Neuronal stem cell (in vitro differentiated cells): Measurements from ENCODE around the gene AP1B1.

Source experiments
- DNase-seq: peaks from one replicate; pipeline ENCODE4 v3.0.0-alpha.2; 2013; ENCODE audit warnings: low spot score
- H2AFZ ChIP-seq: one replicate; pipeline ENCODE4 v1.6.1; 2013; ENCODE audit warnings: mild to moderate bottlenecking, low read length, inconsistent platforms
- H2AK5ac ChIP-seq: 2 replicates; pipeline ENCODE4 v1.6.1; 2013; ENCODE audit warnings: low read depth, mild to moderate bottlenecking, inconsistent platforms, low read length, moderate library complexity, mixed read lengths
- H2BK120ac ChIP-seq: 2 replicates; pipeline ENCODE4 v1.6.1; 2013; ENCODE audit warnings: low read depth, mild to moderate bottlenecking, inconsistent platforms, low read length, moderate library complexity, mixed read lengths
- H2BK12ac ChIP-seq: one replicate; pipeline ENCODE4 v1.6.1; 2013; ENCODE audit warnings: low read length, inconsistent platforms
- H2BK15ac ChIP-seq: 2 replicates; pipeline ENCODE4 v1.6.1; 2013; ENCODE audit warnings: mild to moderate bottlenecking, low read length, inconsistent platforms, mixed read lengths
- H2BK5ac ChIP-seq: one replicate; pipeline ENCODE4 v1.6.1; 2013; ENCODE audit warnings: inconsistent platforms, mild to moderate bottlenecking, low read length, moderate library complexity
- H3K14ac ChIP-seq: one replicate; pipeline ENCODE4 v1.6.1; 2013; ENCODE audit warnings: low read length, inconsistent platforms
- H3K18ac ChIP-seq: 2 replicates; pipeline ENCODE4 v1.6.1; 2013; ENCODE audit warnings: low read length, inconsistent platforms
- H3K23ac ChIP-seq: 2 replicates; pipeline ENCODE4 v1.6.1; 2013; ENCODE audit warnings: low read depth, mild to moderate bottlenecking, mixed read lengths, low read length, inconsistent platforms; ENCODE audit not compliant: poor library complexity
- H3K27ac ChIP-seq: replicated peaks from 3 replicates; pipeline ENCODE4 v1.5.1; 2013; ENCODE audit warnings: low read length, inconsistent platforms
- H3K27me3 ChIP-seq, 3 experiments: 2 replicates each; pipeline ENCODE4 v1.6.1; 2013; ENCODE audit warnings: low read length in 3 of 3, mild to moderate bottlenecking in 2 of 3, inconsistent platforms in 1 of 3, low read depth in 1 of 3, mixed read lengths in 1 of 3, moderate library complexity in 1 of 3; ENCODE audit not compliant: control insufficient read depth in 3 of 3, insufficient read depth in 3 of 3
- H3K36me3 ChIP-seq, 2 donors: replicated peaks in 1 of 2; 2 replicates each; pipeline ENCODE4 v1.6.1; 2013; ENCODE audit warnings: low read length in 2 of 2; ENCODE audit not compliant: control insufficient read depth in 2 of 2, insufficient read depth in 2 of 2
- H3K4ac ChIP-seq: 2 replicates; pipeline ENCODE4 v1.6.1; 2013; ENCODE audit warnings: inconsistent platforms, mild to moderate bottlenecking, low read length, moderate library complexity
- H3K4me1 ChIP-seq, 2 donors: 1 replicate in 1 of 2; 2 replicates in 1 of 2; pipeline ENCODE4 v1.6.1; 2013; ENCODE audit warnings: low read length in 2 of 2, low read depth in 1 of 2; ENCODE audit not compliant: control insufficient read depth in 2 of 2, insufficient read depth in 1 of 2
- H3K4me2 ChIP-seq: one replicate; pipeline ENCODE4 v1.6.1; 2013; ENCODE audit warnings: mild to moderate bottlenecking, low read length, inconsistent platforms; ENCODE audit not compliant: insufficient read depth, poor library complexity, severe bottlenecking
- H3K4me3 ChIP-seq, 2 donors: 2 replicates each; pipeline ENCODE4 v1.5.1; 2013; ENCODE audit warnings: low read length in 2 of 2, mild to moderate bottlenecking in 2 of 2, inconsistent platforms in 1 of 2, moderate library complexity in 1 of 2
- H3K79me1 ChIP-seq: one replicate; pipeline ENCODE4 v1.6.1; 2013; ENCODE audit warnings: low read depth, mild to moderate bottlenecking, inconsistent platforms, low read length, moderate library complexity
- H3K9ac ChIP-seq: one replicate; pipeline ENCODE4 v1.6.1; 2013; ENCODE audit warnings: mild to moderate bottlenecking, low read depth, low read length, inconsistent platforms; ENCODE audit not compliant: poor library complexity
- H3K9me3 ChIP-seq, 2 donors: replicated peaks in 1 of 2; 2 replicates each; pipeline versions ENCODE3 to v1.6.1; 2013; ENCODE audit warnings: low read length in 2 of 2, mild to moderate bottlenecking in 2 of 2, inconsistent platforms in 1 of 2, low read depth in 1 of 2, mixed read lengths in 1 of 2, moderate library complexity in 1 of 2; ENCODE audit not compliant: control insufficient read depth in 2 of 2, insufficient read depth in 1 of 2
- H4K8ac ChIP-seq: one replicate; pipeline ENCODE4 v1.6.1; 2013; ENCODE audit warnings: low read depth, mild to moderate bottlenecking, inconsistent platforms, low read length, moderate library complexity
- H4K91ac ChIP-seq: one replicate; pipeline ENCODE4 v1.6.1; 2013; ENCODE audit warnings: low read length, low read depth, mild to moderate bottlenecking, inconsistent platforms; ENCODE audit not compliant: poor library complexity
- WGBS, 2 donors: extraction: QIAGEN DNeasy Blood & Tissue Kit; methylation state at CpG; one replicate each; pipeline ENCODE4 v1.1.7; 2013; ENCODE audit warnings: missing lambda C conversion rate in 2 of 2, mixed read lengths in 1 of 2; ENCODE audit not compliant: insufficient read length in 2 of 2, insufficient replicate concordance in 1 of 2; ENCODE audit errors: extremely low coverage in 2 of 2; 5-methylcytosine and 5-hydroxymethylcytosine counted together

Gene AP1B1

GRCh38 chr22:29328566-29329500 is 59.5 kb downstream of the AP1B1 start:
- no peak overlapping the region for H3K4ac ChIP-seq
- H3K4me1 ChIP-seq: peaks cover 4 to 7% of the 10 kb centered on the region in 2 donors
- no CpG with 5 or more reads among the region's 34 CpGs for whole genome bisulfite sequencing, 2 donors
- H3K4me2 ChIP-seq: no peak overlapping the region
- H2BK5ac ChIP-seq: peak overlapping the region; percentile 39
- no peaks in the 10 kb centered on the region for H3K9me3 ChIP-seq
- no peak overlapping the region for H3K9ac ChIP-seq
- H3K4me3 ChIP-seq: no peak overlapping the region
- no peak overlapping the region for H2AFZ ChIP-seq
- H3K14ac ChIP-seq: no peak overlapping the region
- H3K36me3 ChIP-seq: peaks cover 11 to 61% of the 10 kb centered on the region in 2 donors
- H3K27ac ChIP-seq: no peak overlapping the region
- no peak overlapping the region for H2BK15ac ChIP-seq
- no peak overlapping the region for H4K91ac ChIP-seq
- no peaks in the 10 kb centered on the region for H3K79me1 ChIP-seq
- H3K27me3 ChIP-seq: no peaks in the 10 kb centered on the region
- no peak overlapping the region for H4K8ac ChIP-seq
- no peak overlapping the region for H2BK120ac ChIP-seq
- no peak overlapping the region for H2BK12ac ChIP-seq
- no peak overlapping the region for H3K18ac ChIP-seq
- no peak for DNase-seq
- no peak overlapping the region for H3K23ac ChIP-seq
- H2AK5ac ChIP-seq: peak overlapping the region; percentile 21

GRCh38 chr22:29328055-29328454 is 60.3 kb downstream of the AP1B1 start:
- no peak overlapping the region for H3K23ac ChIP-seq
- DNase-seq: no peak

GRCh38 chr22:29327089-29327764 is 61.1 kb downstream of the AP1B1 start:
- H2BK12ac ChIP-seq: no peak overlapping the region
- H4K91ac ChIP-seq: no peak overlapping the region
- H2AFZ ChIP-seq: no peak overlapping the region
- no peak overlapping the region for H3K4me2 ChIP-seq
- H3K4me1 ChIP-seq: peaks cover 4 to 7% of the 10 kb centered on the region in 2 donors
- no peak overlapping the region for H3K4ac ChIP-seq
- H2BK15ac ChIP-seq: no peak overlapping the region
- no peak overlapping the region for H3K9ac ChIP-seq
- no CpG with 5 or more reads among the region's 15 CpGs for WGBS, 2 donors
- H3K79me1 ChIP-seq: no peaks in the 10 kb centered on the region
- H3K27ac ChIP-seq: no peak overlapping the region
- peak overlapping the region; percentile 28 for H3K18ac ChIP-seq
- peak overlapping the region; percentile 80 for H3K23ac ChIP-seq
- H2BK5ac ChIP-seq: no peak overlapping the region
- H3K9me3 ChIP-seq: no peaks in the 10 kb centered on the region
- H3K4me3 ChIP-seq: no peak overlapping the region
- peaks cover 11 to 52% of the 10 kb centered on the region in 2 donors for H3K36me3 ChIP-seq
- H3K14ac ChIP-seq: no peak overlapping the region
- no peak overlapping the region for H2BK120ac ChIP-seq
- DNase-seq: no peak
- no peaks in the 10 kb centered on the region for H3K27me3 ChIP-seq
- no peak overlapping the region for H4K8ac ChIP-seq
- H2AK5ac ChIP-seq: no peak overlapping the region

More at GRCh38 chr22:29328055-29328454, 60.3 kb downstream of the AP1B1 start:
- Histone ChIP-seq H2BK5ac (no peak overlapping the region), H3K27ac (no peak overlapping the region), H2AFZ (no peak overlapping the region), H3K9ac (no peak overlapping the region), H3K4me1 (peaks cover 4 to 7% of the 10 kb centered on the region in 2 donors), H3K4me3 (no peak overlapping the region), H3K14ac (peak overlapping the region; percentile 21), H3K4me2 (no peak overlapping the region), H4K91ac (no peak overlapping the region), H3K79me1 (no peaks in the 10 kb centered on the region), H3K18ac (no peak overlapping the region), H2AK5ac (no peak overlapping the region), H3K36me3 (peaks cover 11 to 58% of the 10 kb centered on the region in 2 donors), H2BK12ac (no peak overlapping the region), H3K27me3 (no peaks in the 10 kb centered on the region), H2BK120ac (no peak overlapping the region), H4K8ac (no peak overlapping the region), H3K9me3 (no peaks in the 10 kb centered on the region), H3K4ac (no peak overlapping the region), H2BK15ac (no peak overlapping the region)
- no CpG with 5 or more reads among the region's 5 CpGs for WGBS, 2 donors

DNA sequence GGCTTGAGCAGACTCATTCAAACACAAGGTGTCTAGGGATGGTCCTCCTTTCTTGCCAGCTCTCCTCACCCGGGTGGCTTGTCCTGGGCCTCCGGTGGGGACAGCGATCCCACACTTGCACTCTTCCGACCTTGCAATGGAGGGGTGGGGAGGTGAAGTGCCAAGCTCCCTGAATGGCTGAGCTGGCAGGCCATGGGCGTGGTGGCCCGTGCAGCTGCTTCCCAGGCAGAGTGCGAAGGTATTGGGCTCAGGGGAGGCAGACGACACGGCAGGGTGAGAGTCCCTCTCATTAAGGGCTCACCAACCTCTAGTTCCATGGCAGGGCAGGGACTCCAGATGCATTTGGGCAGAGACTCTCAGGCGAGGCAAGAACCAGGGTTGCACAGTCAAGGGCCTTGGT is 61.9 kb downstream of the AP1B1 start:
- H2BK12ac ChIP-seq: no peak overlapping the region
- H3K18ac ChIP-seq: no peak overlapping the region
- H2BK5ac ChIP-seq: no peak overlapping the region
- no peaks in the 10 kb centered on the region for H3K9me3 ChIP-seq
- WGBS, 2 donors: no CpG with 5 or more reads among the region's 10 CpGs
- H3K4me1 ChIP-seq: peaks cover 4 to 7% of the 10 kb centered on the region in 2 donors
- no peak overlapping the region for H3K4me3 ChIP-seq
- H4K91ac ChIP-seq: no peak overlapping the region
- H3K36me3 ChIP-seq: peaks cover 11 to 50% of the 10 kb centered on the region in 2 donors
- H3K23ac ChIP-seq: peak overlapping the region; percentile 37
- H3K9ac ChIP-seq: no peak overlapping the region
- H2BK120ac ChIP-seq: no peak overlapping the region
- no peak overlapping the region for H3K14ac ChIP-seq
- no peak overlapping the region for H4K8ac ChIP-seq
- H3K27me3 ChIP-seq: no peaks in the 10 kb centered on the region
- H3K4me2 ChIP-seq: no peak overlapping the region
- no peak overlapping the region for H2AK5ac ChIP-seq
- no peak overlapping the region for H2AFZ ChIP-seq
- H3K79me1 ChIP-seq: no peaks in the 10 kb centered on the region
- DNase-seq: no peak
- no peak overlapping the region for H2BK15ac ChIP-seq
- H3K4ac ChIP-seq: no peak overlapping the region
- no peak overlapping the region for H3K27ac ChIP-seq
